ENCODE data around the gene GMPPB.
"Not testable (repeated sequence)": the region's sequence is repeated elsewhere in the genome, so short reads cannot be mapped to it uniquely, and the experiment has no call there.

DNA sequence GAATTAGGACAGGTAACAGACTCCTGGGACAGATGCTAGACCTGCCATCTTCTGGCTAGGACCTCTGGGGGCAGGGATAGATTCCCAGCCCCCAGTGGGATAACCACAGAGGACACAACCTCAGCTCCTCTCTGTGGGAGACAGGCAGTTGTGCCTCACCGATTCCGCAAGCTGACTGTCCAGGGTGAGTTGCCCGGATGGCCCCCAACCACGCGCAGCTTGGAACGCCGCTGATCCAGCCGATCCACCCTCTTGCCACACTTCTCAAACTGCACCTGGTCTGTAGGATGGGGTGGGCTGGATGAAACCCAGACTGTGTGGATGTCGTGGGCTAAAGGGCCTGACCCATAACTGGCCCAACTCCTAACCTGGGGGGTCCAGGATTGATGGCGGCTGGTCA, 38.6 kb downstream of the GMPPB start:
- not testable (repeated sequence) for TF ChIP-seq POLR2A (IDR thresholded peaks at IDR 0.05)
- TF ChIP-seq, protein P1, sequence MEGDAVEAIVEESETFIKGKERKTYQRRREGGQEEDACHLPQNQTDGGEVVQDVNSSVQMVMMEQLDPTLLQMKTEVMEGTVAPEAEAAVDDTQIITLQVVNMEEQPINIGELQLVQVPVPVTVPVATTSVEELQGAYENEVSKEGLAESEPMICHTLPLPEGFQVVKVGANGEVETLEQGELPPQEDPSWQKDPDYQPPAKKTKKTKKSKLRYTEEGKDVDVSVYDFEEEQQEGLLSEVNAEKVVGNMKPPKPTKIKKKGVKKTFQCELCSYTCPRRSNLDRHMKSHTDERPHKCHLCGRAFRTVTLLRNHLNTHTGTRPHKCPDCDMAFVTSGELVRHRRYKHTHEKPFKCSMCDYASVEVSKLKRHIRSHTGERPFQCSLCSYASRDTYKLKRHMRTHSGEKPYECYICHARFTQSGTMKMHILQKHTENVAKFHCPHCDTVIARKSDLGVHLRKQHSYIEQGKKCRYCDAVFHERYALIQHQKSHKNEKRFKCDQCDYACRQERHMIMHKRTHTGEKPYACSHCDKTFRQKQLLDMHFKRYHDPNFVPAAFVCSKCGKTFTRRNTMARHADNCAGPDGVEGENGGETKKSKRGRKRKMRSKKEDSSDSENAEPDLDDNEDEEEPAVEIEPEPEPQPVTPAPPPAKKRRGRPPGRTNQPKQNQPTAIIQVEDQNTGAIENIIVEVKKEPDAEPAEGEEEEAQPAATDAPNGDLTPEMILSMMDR (IDR thresholded peaks at IDR 0.05) = not testable (repeated sequence)

All from thyroid gland (tissue), 4 donors.